ENCODE results near the gene C19orf73. TPM values are rescaled to one million over a fixed set of nuclear protein-coding genes. Genes with fewer than 3 reads are reported as not detected.

The C19orf73 gene
- total and polyA plus RNA-seq, 9 of the 15 experiments (the other 6 are each of a cell fraction or from before 2014, with no cell fraction given) = 0.08 to 7.4 (median 1.4) TPM

DNA sequence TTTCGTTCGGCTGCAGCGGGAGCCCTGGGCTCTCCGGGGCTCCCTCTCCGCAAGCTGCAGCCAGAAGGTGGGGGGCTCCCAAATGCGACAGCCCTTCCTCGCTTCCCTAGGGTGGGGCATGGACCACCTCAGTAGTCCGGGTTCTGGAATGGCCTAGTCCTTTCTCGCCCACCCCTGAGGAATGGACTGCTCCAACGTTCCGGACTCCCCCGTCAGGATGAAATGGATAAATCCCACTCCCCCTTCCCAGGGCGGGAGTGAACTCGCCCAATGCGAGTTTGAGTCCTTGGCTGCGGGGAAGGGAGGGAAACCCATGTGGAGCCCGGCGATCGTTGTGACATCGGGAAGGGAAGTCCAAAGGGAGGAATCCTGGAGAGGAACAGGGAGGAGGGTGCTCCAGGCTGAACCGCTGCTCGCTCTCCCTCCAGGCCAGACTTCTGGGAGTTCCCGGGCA is 30.7 kb upstream of the C19orf73 start (continued):
- TF ChIP-seq SAP30 (IDR thresholded peaks at IDR 0.05; ENCODE audit: borderline replicate concordance, insufficient read depth, low read depth, low read length, poor library complexity, severe bottlenecking) (peak; percentile 78), XRCC5 (IDR thresholded peaks at IDR 0.05; ENCODE audit: low read depth, low read length) (0 out of 2 replicates have a peak, but pooled peaks have one; percentile 11), MXI1 (IDR thresholded peaks at IDR 0.05; ENCODE audit: low read depth, low read length) (peak; percentile 21; the same call in 1 of the 2 replicates), NR1H2 (CRISPR knock-in tag; IDR thresholded peaks at IDR 0.05) (0 out of 2 replicates have a peak, but pooled peaks have one; percentile 9), ETS1 (conservative IDR thresholded peaks at IDR 0.05; ENCODE audit: control insufficient read depth, low read depth, low read length) (0 out of 2 replicates have a peak, but pooled peaks have one; percentile 9), TEAD4 (IDR thresholded peaks at IDR 0.05; ENCODE audit: low read length) (peak; percentile 4; the same call in 1 of the 2 replicates), TEAD4 (CRISPR knock-in tag; IDR thresholded peaks at IDR 0.05; ENCODE audit: borderline replicate concordance) (no peak), TOE1 (IDR thresholded peaks at IDR 0.05; ENCODE audit: borderline replicate concordance) (no peak; the same call in 1 of the 2 replicates), TOE1 (CRISPR knock-in tag; IDR thresholded peaks at IDR 0.05; ENCODE audit: borderline replicate concordance, low read depth) (peak; percentile 78; the same call in 1 of the 2 replicates), ASH1L (IDR thresholded peaks at IDR 0.05; ENCODE audit: borderline replicate concordance, low read depth, partially characterized antibody) (peak; percentile 66), CBFA2T3 (IDR thresholded peaks at IDR 0.05) (no peak), ZNF764 (CRISPR knock-in tag; IDR thresholded peaks at IDR 0.05; ENCODE audit: low read depth) (peak; percentile 55; the same call in 1 of the 2 replicates), NEUROD1 (IDR thresholded peaks at IDR 0.05; ENCODE audit: borderline replicate concordance, low read depth, low read length, partially characterized antibody) (peak; percentile 75), NUFIP1 (IDR thresholded peaks at IDR 0.05; ENCODE audit: partially characterized antibody) (peak; percentile 62), KDM4B (IDR thresholded peaks at IDR 0.05; ENCODE audit: borderline replicate concordance in 2 of 2, low read depth in 1 of 2) (0 out of 4 replicates have a peak, but pooled peaks of 1 of the 2 experiments have one; percentile 16), ZNF75A (CRISPR knock-in tag; IDR thresholded peaks at IDR 0.05) (no peak), ZNF785 (CRISPR knock-in tag; IDR thresholded peaks at IDR 0.05) (no peak), MLX (CRISPR knock-in tag; conservative IDR thresholded peaks at IDR 0.05) (0 out of 4 replicates have a peak, but pooled peaks of 1 of the 2 experiments have one; percentile 56), ATF7 (IDR thresholded peaks at IDR 0.05) (peak; percentile 98), HMGN3 (IDR thresholded peaks at IDR 0.05; ENCODE audit: borderline replicate concordance, extremely low read depth, insufficient read length, low read depth, low read length) (no peak), NONO (IDR thresholded peaks at IDR 0.05; ENCODE audit: low read depth in 2 of 2, low read length in 1 of 2) (peak in 1 of 2 experiments; percentile 98; a peak in 2 of 4 replicates), PHB (CRISPR knock-in tag; IDR thresholded peaks at IDR 0.05) (peak; percentile 58; the same call in 1 of the 2 replicates)
- TF ChIP-seq, protein P1, sequence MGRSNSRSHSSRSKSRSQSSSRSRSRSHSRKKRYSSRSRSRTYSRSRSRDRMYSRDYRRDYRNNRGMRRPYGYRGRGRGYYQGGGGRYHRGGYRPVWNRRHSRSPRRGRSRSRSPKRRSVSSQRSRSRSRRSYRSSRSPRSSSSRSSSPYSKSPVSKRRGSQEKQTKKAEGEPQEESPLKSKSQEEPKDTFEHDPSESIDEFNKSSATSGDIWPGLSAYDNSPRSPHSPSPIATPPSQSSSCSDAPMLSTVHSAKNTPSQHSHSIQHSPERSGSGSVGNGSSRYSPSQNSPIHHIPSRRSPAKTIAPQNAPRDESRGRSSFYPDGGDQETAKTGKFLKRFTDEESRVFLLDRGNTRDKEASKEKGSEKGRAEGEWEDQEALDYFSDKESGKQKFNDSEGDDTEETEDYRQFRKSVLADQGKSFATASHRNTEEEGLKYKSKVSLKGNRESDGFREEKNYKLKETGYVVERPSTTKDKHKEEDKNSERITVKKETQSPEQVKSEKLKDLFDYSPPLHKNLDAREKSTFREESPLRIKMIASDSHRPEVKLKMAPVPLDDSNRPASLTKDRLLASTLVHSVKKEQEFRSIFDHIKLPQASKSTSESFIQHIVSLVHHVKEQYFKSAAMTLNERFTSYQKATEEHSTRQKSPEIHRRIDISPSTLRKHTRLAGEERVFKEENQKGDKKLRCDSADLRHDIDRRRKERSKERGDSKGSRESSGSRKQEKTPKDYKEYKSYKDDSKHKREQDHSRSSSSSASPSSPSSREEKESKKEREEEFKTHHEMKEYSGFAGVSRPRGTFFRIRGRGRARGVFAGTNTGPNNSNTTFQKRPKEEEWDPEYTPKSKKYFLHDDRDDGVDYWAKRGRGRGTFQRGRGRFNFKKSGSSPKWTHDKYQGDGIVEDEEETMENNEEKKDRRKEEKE (IDR thresholded peaks at IDR 0.05; ENCODE audit: borderline replicate concordance in 1 of 2, control insufficient read depth in 1 of 2, low read depth in 2 of 2, low read length in 1 of 2) = peak in 1 of 2 experiments; percentile 91; a peak in 2 of 4 replicates

Measured in K562 (cell line).